ENCODE data around the gene RGS10. TPM values are rescaled to one million over a fixed set of nuclear protein-coding genes. Genes with fewer than 3 reads are reported as not detected.

RGS10 gene
- total RNA-seq, 4 donors from 2014 or later = 3.0 to 64.2 (median 12.0) TPM

- Histone ChIP-seq H3K4me1 (no peaks in the 10 kb centered on the region), H3K27ac (no peak overlapping the region), H3K36me3 (no peaks in the 10 kb centered on the region), H3K4me3 (no peak overlapping the region), H3K27me3 (peaks cover 11 to 20% (median 16%) of the 10 kb centered on the region in 3 donors), H3K9me3 (no peaks in the 10 kb centered on the region)
- in situ Hi-C loops (cut with MboI; ENCODE audit: low sequenced_read_pairs in 4 of 4) (no loop called here), intact Hi-C loops (cut with DNase I; ENCODE audit: low total_unique reads) (no loop called here)
- ATAC-seq = no peak
- DNase-seq = no peak
- TF ChIP-seq CTCF (IDR thresholded peaks at IDR 0.05 in 4 of 5, conservative IDR thresholded peaks at IDR 0.05 in 1 of 5) (no peak), POLR2A (IDR thresholded peaks at IDR 0.05) (no peak)
Observed at GRCh38 chr10:119479532-119479931, 63.0 kb downstream of the RGS10 start.

- Histone ChIP-seq H3K4me3 (no peak overlapping the region), H3K27me3 (peaks cover 11 to 20% (median 16%) of the 10 kb centered on the region in 3 donors), H3K4me1 (no peaks in the 10 kb centered on the region), H3K27ac (no peak overlapping the region), H3K9me3 (no peaks in the 10 kb centered on the region), H3K36me3 (no peaks in the 10 kb centered on the region)
- intact Hi-C loops (cut with DNase I; ENCODE audit: low total_unique reads) = no loop called here
- in situ Hi-C loops (cut with MboI; ENCODE audit: low sequenced_read_pairs in 4 of 4) = no loop called here
- DNase-seq = no peak
- TF ChIP-seq CTCF (IDR thresholded peaks at IDR 0.05 in 4 of 5, conservative IDR thresholded peaks at IDR 0.05 in 1 of 5) = no peak
- no peak for TF ChIP-seq POLR2A (IDR thresholded peaks at IDR 0.05)
- ATAC-seq = no peak
Observed at GRCh38 chr10:119478811-119479341, 63.6 kb downstream of the RGS10 start.

- in situ Hi-C loops (cut with MboI; ENCODE audit: low sequenced_read_pairs in 4 of 4) = no loop called here
Observed at GRCh38 chr10:119478111-119478802, 64.3 kb downstream of the RGS10 start.

GRCh38 chr10:119477444-119477843 is 65.1 kb downstream of the RGS10 start:
- in situ Hi-C loops (cut with MboI; ENCODE audit: low sequenced_read_pairs in 4 of 4) = no loop called here
- ATAC-seq = no peak

More at GRCh38 chr10:119478111-119478802, 64.3 kb downstream of the RGS10 start:
- DNase-seq (no peak), ATAC-seq (no peak)
- H3K9me3 ChIP-seq = no peaks in the 10 kb centered on the region
- intact Hi-C loops (cut with DNase I; ENCODE audit: low total_unique reads) = no loop called here
- H3K4me3 ChIP-seq = no peak overlapping the region
- H3K4me1 ChIP-seq = no peaks in the 10 kb centered on the region
- H3K27ac ChIP-seq = no peak overlapping the region
- no peak for TF ChIP-seq CTCF (IDR thresholded peaks at IDR 0.05 in 4 of 5, conservative IDR thresholded peaks at IDR 0.05 in 1 of 5)
- no peak for TF ChIP-seq POLR2A (IDR thresholded peaks at IDR 0.05)
- no peaks in the 10 kb centered on the region for H3K36me3 ChIP-seq
- H3K27me3 ChIP-seq = peaks cover 11 to 20% (median 16%) of the 10 kb centered on the region in 3 donors

More at GRCh38 chr10:119477444-119477843, 65.1 kb downstream of the RGS10 start:
- Histone ChIP-seq H3K4me1 (no peaks in the 10 kb centered on the region), H3K36me3 (no peaks in the 10 kb centered on the region), H3K27me3 (peaks cover 11 to 20% (median 13%) of the 10 kb centered on the region in 3 donors), H3K4me3 (no peak overlapping the region), H3K9me3 (no peaks in the 10 kb centered on the region), H3K27ac (no peak overlapping the region)
- TF ChIP-seq CTCF (IDR thresholded peaks at IDR 0.05 in 4 of 5, conservative IDR thresholded peaks at IDR 0.05 in 1 of 5) (no peak), POLR2A (IDR thresholded peaks at IDR 0.05) (no peak)
- intact Hi-C loops (cut with DNase I; ENCODE audit: low total_unique reads) = no loop called here
- DNase-seq = no peak
